Activated T-helper 1 cell treated with anti-CD3 and anti-CD28 coated beads, Interleukin-2, amount 50 U/mL, for 16 hours (primary cell): ENCODE results near the gene MAML1.
"Not testable (repeated sequence)": the region's sequence is repeated elsewhere in the genome, so short reads cannot be mapped to it uniquely, and the experiment has no call there.

Experiments used
- DNase-seq, 2 donors: peaks; one replicate each; pipeline ENCODE4 v3.0.0-alpha.2; 2020; ENCODE audit warnings: low read depth in 1 of 2, low spot score in 1 of 2

MAML1 gene

DNA sequence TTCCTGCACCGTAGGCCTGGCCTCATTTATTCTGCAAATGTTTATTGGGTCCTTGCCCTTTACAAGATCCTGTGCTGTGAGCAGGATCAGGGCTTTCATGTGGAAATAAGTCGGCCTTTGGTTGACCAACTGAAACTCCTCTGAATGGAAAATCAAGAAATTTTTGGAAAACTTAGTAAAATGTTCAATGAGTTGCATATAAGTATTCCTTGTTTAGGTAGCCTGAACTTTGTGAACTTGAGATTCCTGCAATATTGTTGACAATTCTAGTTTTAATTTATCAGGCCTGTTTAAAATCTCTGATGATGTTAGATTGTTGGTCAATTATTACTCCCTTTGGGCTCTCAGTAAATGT, 1.1 kb downstream of the MAML1 start:
- DNase-seq = no peak

DNA sequence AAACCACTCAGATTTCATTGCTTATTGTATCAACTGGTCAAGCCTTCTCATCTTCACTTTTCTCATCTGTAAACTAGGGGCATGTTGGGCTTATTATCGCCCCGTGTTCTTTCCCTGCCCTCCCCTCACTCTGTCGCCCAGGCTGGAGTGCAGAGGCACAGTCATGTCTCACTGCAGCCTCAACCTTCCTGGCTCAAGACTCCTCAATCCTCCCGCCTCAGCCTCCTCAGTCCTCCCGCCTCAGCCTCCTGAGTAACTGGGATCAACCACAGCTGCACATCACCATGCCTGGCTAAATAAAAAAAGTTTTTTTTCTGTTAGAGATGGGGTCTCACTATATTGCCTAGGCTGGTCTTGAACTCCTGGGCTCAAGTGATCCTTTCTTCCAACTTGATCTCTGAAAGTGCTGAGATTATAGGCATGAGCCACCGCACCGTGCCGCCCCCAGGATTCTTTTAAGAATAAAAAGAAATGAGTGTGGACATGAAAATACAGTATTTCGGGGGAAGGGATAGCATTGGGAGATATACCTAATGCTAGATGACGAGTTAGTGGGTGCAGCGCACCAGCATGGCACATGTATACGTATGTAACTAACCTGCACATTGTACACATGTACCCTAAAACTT, 2.0 kb downstream of the MAML1 start:
- DNase-seq = no peak

DNA sequence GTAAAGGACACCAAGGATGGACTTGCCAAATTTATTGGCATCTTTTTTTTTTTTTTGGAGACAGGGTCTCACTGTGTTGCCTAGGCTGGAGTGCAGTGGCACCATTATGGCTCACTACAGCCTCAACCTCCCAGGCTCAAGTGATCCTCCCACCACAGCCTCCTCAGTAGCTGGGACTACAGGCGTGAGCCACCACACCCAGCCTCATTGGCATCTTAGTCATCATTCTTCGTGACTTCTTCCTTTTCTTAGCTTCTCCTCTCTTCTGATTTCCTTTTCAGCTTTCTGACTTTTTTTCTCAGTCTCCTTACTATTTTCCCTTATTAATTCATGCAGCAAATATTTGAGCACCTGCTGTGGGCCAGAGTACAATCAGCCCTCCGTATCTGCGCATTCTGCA, 6.1 kb downstream of the MAML1 start:
- DNase-seq = no peak

DNA sequence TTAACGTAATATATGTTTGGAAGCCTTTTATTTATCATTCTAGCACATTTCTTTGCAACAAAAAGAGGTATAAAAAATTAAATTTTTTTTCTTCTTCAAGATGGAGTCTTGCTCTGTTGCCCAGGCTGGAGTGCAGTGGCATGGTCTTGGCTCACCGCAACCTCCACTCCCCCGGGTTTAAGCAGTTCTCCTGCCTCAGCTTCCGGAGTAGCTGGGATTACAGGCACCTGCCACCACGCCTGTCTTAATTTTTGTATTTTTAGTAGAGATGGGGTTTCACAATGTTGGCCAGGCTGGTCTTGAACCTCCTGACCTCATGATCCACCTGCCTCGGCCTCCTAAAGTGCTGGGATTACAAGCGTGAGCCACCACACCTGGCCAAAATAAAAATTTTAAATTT, 11.5 kb downstream of the MAML1 start:
- not testable (repeated sequence) for DNase-seq

DNA sequence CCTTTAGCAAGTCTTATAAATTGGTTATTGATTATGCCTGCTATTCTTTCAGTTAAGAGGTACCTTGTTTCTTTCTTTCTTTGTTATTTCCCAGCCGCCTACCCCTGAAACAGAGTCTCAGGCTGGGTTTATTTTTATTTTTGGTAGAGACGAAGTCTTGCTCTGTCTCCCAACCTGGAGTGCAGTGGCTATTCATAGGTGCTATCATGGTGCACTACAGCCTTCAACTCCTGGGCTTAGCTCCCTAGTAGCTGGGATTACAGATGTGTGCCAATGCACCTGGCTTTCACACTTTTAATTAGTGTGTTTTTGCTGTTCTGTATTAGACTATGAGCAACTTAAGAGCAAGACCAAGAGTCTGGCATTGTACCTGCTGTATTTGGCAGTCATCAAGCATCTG, 14.2 kb downstream of the MAML1 start:
- no peak for DNase-seq

DNA sequence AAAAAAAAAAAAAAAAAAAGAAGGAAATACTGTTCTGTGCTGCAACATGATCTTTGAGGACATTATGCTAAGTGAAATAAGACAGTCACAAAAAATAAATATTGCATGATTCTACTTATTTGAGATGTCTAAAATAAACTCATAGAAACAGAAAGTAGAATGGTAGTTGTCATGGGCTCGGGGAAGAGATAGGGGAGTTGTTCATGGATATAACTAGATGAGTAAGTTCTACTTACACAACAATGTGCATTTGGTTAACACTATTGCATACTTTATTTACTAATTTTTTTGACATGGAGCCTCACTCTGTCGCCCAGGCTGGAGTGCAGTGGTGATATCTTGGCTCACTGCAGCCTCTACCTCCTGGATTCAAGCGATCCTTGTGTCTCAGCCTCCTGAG, 15.2 kb downstream of the MAML1 start:
- DNase-seq = no peak

DNA sequence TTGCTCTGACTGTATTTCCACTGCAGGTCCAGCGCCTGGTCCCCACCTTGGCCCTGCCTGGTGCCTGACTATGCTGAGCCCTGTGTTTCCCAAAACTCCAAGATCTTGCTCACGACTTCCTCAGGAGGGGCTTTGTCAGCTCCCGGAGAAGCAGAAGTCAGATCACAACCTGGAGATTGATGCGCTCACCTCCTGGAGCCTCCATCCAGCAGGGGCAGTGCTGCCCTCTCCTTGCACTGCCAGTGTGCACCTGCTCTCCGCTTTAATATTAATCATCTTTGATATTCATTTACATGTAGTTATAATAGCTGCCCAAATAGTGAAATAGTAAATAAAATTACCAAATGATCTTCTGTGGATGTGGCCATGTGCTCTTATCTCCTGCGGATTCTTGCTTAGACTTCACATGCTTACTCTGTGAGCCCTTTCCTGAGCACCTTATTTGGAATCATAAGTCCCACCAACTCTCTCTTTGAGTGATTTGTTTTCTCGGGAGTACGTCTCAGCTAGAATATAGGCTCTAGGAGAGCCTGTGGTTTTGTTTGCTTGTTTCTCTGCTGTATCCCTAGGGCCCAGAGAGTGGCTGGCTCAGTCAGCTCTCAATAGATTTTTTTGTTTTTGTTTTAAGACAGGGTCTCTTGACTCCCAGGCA, 17.4 kb downstream of the MAML1 start:
- no peak for DNase-seq

DNA sequence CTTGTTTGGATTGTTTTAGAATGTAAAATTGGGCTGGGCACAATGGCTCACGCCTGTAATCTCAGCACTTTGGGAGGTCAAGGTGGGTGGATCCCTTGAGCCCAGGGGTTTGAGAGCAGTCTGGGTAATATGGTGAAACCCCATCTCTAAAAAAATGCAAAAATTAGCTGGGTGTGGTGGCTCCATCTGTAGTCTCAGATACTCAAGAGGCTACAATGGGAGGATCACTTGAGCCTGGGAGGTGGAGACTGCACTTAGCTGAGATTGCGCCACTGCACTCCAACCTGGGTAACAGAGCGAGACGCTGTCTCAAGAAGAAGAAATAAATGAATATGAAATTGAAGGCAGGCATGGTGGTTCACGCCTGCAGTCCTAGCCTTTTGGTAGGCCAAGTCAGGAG, 21.3 kb downstream of the MAML1 start:
- DNase-seq = no peak

DNA sequence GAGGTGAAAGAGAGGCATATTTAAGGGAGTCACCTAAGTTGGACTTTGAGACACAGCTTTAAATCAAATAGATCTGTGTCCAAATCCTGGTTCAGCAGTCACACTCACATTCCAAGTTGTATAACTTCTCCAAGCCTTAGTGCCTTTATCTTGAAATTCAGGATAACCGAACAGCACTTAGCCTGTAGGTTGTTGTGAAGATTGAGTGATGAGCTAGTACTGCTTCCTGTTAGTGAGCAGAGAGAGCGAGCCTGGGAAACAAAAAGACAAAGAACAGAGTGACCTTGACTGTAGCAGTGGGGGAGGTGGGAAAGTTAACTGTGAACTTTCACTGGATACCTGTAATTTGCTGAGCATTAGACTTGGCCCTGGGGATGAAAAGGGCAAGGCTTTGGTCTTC, 22.4 kb downstream of the MAML1 start:
- DNase-seq = no peak

DNA sequence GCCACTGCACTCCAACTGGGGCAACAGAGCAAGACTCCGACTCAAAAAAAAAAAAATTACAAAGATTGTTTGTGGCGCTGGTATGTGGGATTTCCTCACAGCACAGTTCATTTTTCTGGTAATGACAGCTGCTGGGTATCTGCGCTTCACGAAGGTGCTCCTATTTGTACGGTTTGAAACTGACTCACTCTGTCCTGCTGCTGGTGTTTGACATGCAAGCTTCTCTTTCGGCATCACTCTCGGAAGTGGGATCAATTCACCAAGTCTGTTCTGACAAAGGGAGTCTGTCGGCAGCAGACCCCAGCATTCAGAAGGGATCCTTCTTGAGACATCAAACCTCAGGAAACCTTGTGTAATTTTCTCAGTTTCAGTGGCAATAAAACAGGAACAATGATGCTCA, 26.3 kb downstream of the MAML1 start:
- no peak for DNase-seq

DNA sequence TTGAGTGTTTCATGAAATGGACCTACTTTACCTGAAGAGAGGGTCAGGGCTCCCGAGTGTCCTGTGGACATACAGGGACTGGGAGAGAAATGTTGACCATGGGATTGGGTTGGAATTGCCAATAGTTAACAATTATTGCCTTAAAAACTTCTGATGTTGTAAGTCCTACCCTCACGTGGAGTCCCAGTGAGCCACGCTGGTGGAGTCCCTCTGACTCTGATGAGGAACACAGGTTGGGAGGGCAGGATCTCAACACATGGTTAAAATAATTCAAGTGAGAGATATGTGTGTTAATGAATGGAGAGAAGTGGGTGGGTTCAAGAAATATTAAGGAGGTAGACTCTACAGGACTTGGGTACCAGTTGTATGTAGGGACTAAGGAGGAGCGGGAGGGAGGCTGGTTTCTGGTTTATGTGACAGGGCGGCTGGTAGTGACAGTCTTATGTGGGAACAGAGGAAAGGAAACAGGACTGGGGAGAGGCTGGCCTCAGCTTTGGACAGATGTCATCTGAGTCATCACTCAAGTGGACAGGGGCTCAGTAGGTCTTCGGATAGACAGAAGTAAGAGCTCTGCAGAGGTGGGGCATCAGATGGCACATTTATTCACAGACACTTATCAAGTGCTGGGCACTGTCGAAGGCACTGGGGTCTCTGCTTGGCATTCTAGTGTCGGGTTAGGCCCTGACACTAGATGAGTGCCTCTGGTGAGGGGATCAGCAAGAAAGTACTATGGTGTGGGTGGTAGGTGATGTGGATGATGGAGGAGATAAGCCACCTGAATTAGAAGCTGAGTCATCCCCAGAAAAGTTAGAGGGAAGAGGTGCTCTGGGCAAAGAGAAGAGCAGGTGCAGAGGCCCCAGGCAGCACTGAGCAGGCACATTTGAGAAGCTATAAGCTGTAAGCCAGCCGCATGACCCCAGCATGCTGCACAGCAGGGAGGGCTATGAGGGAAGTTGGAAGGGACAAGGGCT, 27.2 kb downstream of the MAML1 start:
- DNase-seq = no peak

DNA sequence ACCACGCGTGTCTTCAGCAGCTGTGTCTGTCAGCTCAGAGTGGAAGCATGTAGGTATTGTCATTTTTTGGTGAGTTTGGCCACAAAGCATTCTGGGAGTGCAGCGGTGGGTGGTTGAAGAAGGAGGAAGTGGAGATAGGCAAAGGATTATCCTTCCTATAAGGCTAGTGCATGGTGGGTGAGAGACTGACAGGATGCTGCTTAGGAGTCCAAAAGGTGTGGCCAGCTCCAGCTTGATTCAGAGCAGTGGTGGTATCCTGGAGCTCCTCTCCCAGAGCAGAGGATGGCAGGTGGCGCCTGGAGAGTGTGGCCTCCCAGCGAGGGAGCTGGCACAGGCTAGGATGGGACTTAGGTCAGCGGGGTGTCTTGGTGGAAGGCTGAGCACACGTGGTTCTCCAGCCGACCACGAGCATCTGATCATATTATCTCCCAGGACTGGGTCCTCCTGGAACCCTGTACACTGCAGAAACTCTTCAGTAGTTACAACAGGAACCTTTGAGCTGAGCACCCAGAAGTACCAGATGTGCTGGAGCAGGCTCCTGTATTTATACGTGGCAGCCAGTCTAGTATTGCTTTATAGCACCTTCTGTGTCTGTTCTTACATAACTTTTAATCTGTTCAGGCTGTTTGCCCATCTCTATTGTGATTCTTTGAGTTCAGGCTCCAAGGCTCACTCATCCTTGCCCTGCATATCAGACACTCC, 29.6 kb downstream of the MAML1 start:
- no peak for DNase-seq

DNA sequence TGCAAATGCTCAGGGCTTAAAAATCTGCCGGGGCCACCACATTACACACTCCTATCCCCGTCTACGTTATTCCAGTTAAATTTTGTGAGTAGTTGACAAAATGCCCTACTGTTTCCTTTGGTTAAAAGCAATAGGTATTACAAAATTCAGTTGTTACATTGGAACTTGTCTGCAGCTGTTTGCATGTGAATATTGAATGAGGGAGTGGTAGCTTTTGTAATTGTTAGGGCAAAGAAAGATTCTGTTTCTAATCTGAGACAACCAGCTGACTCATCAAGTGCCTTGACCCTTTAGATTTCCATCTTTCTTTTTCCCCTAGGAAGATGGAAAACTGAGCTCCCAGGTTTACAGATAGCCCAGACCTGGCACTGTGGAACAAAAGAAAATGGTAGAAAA, 30.2 kb downstream of the MAML1 start:
- no peak for DNase-seq

DNA sequence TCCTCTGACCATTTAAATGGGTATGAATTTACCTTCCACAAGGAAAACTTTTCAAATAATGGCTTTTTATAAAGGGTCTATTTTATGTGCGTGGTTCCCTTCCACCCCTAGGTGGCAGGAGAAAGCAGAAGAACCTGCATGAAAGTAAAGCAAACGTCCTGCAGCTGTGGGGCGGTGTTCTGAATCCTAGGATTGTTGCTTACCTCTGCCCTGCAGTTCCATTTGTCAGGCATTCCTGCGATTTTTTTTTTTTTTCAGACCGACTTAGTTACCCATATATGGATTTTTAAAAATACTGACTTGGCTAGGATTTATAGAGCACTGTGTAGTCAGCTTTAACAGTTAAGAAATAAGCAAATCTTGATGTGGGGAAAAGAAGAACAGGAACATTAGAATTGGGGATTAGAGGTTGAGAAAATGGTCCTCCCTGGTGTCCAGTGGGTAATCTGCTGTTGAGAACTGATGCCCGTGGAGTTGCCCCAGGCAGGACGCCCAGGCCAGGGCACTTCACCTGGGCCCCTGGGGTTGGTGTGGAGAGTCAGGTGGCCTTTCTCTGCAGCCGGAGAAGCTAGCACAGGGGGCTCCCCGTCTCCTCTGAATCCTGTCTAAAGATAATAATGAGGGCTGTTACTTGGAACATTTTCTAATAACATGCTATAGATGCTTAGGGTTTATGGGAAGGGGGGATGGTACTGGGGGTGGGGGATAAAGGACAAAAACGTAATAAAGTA, 30.8 kb downstream of the MAML1 start:
- peak; percentile 10 to 13 for DNase-seq

DNA sequence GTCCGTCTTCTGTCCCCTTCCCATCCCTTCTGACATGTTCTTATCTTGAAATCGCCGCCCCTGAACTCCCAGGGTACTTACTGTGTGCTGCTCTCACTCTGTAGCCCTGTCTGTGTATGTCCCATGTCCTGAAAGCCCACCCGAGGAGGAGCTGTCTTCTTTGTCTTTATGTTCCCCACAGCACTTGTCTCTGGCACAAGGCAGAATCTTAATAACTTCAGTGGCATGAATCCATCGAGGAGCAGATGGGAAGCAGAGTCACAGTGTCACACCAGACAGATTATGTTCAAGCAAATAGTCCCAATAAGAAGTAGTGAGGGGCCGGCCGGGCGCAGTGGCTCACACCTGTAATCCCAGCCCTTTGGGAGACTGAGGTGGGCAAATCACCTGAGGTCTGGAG, 31.4 kb downstream of the MAML1 start:
- DNase-seq = no peak

DNA sequence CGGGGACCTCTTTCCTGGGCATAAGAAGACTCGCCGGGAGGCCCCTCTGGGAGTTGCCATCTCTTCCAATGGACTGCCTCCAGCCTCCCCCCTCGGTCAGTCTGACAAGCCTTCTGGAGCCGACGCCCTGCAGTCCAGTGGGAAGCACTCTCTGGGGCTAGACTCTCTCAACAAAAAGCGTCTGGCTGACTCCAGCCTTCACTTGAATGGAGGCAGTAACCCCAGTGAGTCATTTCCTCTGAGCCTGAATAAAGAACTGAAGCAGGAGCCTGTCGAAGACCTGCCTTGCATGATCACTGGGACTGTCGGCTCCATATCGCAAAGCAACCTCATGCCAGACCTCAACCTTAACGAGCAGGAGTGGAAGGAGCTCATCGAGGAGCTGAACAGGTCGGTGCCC, 32.8 kb downstream of the MAML1 start:
- DNase-seq = no peak

DNA sequence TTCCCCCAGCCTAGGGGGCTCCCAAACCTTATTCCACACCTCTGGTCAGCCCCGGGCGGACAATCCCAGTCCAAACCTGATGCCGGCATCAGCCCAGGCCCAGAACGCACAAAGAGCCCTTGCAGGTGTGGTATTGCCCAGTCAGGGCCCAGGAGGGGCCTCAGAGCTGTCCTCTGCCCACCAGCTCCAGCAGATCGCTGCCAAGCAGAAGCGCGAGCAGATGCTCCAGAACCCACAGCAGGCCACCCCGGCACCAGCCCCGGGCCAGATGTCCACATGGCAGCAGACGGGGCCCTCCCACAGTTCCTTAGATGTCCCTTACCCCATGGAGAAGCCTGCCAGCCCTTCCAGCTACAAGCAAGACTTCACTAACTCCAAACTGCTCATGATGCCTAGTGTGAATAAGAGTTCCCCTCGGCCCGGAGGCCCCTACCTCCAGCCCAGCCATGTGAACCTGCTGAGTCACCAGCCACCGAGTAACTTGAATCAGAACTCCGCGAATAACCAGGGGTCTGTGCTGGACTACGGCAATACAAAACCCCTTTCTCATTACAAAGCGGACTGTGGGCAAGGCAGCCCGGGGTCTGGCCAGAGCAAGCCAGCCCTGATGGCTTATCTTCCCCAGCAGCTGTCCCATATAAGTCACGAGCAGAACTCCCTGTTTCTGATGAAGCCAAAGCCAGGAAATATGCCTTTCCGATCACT, 33.6 kb downstream of the MAML1 start:
- no peak for DNase-seq

DNA sequence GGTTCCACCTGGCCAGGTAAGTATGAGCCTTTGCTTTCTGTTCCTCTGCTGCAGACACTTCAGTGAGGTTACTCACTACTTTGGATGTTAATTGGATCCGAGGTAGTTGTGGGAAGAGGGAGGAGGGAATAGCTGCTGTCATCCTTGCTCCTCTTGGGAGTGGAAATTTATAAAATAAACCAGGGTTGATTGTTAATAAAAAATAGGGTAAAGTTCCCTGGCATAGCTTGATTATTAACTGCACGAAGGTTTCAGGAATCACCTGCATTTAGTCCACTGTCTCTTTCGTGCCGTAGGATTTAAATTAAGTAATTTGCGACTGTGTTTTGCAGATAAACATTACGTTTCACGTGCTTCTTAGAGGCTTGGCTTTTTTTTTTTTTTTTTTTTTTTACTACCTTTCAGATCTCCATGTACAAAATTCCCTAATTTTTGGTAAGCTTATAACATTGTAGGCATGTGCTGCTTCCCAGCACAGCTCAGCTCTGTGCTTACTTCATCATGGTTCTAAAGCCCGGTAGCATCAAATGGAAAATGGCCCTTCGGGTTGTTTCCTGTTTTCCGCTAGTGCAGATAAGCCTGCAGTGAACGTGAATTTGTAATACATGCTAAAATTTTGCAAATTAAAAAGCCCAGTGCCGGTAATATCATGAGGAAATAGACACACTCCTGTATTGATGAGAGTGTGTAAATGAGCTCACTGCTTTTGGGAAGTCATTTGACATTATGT, 34.3 kb downstream of the MAML1 start:
- DNase-seq = no peak

DNA sequence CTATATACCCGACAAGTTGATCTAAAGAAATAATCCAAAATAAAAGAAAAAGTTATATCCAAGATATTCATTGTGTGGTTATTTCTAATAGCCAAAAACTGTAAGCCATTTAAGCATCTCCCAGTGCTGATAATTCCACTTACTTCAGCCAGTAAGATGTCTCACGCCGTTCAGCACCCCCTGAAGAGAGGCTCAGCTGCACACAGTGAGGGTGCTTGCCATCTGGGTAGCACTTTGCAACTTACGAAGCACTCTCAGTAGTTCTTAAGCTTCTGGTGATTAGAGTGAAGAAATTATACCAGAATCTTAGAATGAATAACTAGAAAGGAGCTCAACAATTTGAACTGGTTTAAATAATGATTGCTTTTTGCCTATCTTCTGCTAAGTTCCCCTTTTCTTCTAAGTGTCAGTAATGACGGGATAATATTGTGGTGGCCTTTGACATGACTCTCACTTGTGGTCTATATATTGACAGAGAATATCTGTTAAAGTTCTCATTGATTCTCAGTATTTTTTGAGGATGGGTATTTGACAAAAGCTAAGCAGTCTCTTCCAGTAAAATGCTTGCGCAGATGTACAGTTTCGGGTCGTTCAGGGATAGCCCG, 35.0 kb downstream of the MAML1 start:
- DNase-seq = no peak
